GM19238 (cell line): ENCODE results near the gene CA7.
"Not testable (repeated sequence)": the region's sequence is repeated elsewhere in the genome, so short reads cannot be mapped to it uniquely, and the experiment has no call there.

Experiments used
- DNase-seq: peaks from one replicate; pipeline ENCODE4 v3.0.0; 2011; ENCODE audit warnings: low spot score; ENCODE audit not compliant: insufficient read length

CA7 gene

DNA sequence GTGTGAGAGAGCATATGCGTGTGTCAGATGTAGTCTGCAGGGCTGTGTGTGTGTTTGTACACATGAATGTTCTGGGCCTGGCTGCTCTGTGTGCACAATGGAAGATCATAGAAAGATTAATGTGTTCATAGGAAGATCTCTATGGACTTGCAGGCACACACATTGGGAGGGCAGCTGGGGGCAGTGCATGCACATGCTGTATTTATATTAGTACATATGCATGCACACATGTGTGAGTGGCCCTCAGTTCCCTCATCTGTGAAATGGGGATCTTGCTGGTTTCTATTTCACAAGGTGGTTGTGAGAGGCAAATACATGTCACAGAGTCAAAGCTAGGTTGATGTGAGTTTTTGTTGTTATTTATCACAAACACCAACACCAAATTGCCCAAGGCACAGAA, 2.1 kb downstream of the CA7 start:
- DNase-seq: no peak

DNA sequence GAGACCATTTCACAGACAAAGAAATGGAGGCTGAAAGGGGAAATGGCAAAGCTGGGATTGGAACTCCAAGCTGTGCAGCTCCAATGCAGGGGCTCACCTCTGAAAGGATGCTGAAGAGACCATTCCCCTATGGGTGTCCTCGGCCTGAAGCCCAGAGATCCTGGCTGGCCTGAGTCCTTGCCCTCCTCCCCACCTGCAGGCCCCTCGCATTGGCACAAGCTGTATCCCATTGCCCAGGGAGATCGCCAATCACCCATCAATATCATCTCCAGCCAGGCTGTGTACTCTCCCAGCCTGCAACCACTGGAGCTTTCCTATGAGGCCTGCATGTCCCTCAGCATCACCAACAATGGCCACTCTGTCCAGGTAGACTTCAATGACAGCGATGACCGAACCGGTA, 2.6 kb downstream of the CA7 start:
- no peak for DNase-seq

DNA sequence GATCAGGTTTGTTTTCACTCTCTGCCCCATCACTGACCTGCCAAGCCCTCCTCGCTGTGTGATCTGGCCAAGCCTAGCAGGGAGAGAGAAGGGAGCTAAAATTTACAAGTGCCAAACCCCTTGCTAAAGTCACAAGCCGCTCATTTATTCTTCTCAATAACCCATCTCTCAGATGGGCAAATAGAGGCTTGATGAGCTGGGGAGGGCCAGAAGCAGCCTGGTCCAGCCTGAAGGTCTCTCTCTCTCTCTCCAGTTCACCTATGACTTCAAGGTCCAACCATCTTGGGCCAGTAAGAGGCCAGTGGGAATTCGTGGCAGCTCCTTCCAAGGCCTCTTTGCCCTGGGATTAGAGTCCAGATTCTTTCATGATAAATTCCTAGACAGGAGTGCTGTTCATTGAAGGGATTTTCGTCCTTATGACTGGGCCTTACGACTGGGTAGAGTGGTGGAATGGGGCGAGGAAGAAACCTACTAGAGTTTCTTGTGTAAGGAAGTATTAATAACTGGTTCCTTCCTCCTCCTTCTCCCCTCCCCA, 3.4 kb downstream of the CA7 start:
- DNase-seq: no peak

DNA sequence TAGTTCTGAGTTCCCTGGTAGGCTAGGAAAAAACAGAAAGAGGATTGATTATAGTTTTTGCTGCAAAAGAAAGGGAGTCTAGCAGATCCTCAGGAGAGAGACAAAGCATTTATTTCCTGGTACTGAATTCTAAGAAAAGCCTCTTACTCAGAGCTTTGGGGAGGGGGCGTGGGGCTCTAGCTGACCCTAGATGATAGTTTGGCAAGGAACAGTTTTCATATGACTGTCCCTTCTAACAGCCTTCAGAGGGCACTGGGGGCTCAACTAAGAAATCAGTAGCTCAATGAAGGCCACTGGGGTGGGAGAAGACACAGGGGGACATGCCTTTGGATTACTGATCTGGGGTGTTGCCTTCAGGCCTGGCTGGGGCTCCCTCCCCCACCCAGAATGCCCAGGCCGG, 4.0 kb downstream of the CA7 start:
- no peak for DNase-seq

DNA sequence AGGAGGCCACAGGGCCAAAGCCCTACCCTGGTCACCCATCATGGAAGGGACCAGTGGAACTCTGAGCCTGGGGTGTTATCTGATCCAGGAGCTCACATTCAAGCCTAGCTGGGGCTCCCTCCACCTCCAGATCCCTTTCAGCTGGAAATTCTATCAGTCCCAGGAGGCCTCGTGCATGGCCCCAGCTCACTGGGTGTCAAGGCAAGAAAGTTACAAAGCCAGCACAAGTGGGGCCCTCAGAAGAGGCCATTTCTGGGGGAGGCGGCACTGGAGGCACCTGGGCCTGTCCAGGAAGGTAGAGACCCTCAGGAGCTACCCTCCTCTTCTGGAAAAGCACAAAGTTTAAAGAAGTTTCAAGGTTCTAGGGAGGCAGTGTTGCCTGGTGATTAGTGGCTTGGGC, 4.8 kb downstream of the CA7 start:
- no peak for DNase-seq

DNA sequence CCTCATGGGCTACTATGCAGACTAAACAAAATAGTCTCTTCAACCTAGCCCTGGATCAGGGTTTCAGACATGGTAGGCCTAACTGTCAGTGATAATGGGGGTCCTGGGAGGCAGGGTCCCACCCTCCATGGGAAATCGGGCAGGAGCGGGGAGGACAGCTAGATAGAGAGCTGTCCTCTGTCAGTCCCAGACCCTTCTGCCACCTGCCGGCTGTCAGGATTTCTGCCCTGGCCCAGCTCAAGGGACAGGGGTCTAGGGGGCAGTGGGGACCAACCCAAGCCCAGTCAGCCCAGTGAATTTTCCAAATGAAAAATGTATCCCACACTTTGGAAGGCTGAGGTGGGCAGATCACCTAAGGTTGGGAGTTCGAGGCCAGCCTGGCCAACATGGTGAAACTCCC, 5.3 kb downstream of the CA7 start:
- no peak for DNase-seq

DNA sequence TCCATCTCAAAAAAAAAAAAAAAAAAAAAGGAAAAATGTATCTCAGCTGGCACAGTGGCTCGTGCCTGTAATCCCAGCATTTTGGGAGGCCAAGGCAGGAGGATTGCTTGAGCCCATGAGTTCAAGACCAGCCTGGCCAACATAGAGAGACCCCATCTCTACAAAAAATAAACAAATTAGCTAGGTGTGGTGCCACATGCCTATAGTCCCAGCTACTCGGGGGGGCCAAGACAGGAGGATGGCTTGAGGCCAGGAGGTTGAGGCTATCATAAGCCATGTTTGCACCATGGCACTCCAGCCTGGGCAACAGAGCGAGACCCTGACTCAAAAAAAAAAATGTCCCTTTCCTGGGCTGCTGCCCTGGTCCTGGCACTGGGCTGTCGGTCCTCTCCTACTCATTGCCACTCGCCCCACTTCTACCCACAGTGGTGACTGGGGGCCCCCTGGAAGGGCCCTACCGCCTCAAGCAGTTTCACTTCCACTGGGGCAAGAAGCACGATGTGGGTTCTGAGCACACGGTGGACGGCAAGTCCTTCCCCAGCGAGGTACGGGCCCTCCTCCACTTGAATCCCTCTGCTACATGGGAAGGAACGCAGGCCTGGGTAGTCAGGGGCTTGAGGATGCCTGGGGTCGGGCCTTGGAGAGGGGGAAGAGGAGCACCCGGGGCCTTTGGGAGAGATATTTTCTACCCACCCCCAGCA, 6.1 kb downstream of the CA7 start:
- DNase-seq: no peak

DNA sequence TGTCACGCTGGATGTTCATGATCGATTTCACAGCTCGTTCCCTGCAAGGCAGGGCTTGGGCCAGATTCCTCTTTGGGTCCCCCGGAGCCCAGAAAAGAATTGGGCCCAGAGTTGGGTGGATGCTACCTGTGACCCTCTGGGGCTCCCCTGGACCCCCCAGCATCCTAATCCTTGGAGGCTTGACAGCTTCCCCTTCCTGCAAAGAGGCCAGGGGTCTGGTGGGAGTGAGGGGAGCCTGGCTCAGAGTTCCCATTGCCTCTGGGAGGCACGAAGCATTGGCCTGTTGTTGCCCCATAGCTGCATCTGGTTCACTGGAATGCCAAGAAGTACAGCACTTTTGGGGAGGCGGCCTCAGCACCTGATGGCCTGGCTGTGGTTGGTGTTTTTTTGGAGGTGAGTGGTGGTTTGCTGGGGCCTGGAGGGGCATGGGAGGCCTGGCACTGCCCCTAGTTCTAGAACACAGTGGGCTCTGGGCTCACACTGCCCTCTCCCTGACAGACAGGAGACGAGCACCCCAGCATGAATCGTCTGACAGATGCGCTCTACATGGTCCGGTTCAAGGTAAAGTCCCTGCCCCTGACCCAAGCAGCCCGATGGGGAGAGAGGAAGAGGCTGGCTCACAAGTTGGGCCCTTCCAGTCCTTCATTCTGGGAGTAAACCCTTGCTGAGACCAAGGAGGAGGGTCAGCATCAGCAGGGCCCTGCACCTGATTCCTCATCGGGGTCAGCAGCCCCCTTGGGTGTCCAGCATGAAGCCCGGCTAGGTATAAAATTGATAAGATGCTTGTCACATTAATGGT, 7.2 kb downstream of the CA7 start:
- DNase-seq: no peak

DNA sequence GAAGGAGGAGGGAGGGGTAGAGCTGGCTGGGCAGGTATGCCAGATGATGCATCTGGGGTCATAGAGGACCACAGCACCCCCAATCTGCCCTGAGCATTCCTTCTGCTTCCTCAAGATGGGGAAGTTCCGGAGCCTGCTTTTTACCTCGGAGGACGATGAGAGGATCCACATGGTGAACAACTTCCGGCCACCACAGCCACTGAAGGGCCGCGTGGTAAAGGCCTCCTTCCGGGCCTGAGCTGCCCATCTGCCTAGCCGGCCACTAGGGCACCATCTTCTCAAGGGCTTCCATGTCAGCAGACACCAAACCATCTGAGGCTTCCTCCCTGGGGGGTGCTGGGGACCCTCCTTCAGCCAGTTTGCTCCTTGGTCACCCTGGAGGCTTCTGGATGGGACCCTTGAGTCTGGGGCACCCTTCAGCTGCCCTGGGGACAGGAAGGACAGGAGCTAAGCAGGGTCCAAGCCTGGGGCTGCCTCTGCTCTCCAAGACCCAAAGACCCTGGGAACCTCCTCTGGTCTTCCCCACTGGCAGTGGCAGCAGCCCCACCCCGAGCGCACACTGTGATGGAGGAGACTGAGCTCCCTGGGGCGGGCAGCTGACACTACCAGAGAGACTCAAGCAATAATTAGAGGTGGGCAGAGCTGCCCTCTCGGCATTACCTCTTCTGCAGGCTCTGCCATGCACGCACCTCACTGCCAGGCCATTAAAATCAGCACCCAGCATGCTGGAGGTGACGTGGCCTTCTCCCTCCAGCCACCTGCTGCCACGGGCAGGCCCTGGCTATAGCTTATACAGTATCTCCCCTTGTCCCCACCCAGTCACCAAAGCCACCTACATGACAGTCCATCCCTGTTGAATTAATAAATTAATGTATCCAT, 9.3 kb downstream of the CA7 start:
- no peak for DNase-seq

DNA sequence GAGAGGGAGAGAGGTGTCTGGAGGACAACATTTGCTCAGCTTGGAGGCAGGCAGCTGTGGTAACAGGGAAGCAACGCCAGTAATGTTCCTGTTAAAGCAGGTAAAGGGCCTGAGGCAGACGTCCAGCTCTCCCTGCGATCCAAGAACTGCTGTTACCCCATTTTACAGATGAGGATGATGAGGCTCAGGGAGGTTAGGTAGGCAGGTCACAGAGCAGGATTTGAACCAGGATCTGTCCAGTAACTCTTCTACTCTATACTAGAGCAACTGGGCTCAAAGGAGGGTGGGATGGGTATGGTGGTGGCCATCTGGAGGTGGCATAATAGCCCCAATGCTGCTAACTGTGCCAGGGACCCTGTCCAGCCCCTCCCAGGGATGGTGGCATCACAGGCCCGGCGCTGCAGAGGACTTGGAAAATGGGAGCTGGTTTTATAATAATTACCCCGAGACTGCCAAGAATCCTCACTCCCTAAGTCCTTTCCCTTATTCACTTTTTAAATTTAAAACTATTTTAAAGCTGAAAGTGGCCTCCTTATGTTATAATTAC, 12.0 kb downstream of the CA7 start:
- DNase-seq: no peak

DNA sequence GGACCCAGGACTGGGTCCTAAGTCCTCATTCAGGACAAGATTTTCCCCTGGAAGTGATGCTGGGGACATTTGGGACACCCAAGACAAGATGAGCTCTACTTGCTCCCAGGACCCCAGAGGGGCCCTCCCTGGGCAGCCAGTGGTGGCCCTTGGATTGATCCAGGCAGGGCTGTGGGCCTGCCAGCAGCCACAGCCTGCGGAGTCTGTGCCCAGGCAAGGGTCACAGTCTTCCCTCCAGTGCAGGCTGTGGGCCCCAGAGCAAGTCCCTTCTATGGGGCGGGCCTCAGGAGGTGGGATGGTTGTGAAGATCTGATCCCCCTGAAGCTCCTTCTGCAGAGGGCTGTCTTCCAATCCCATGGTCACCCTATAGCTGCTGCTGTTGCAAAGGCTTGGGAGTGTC, 12.6 kb downstream of the CA7 start:
- no peak for DNase-seq

DNA sequence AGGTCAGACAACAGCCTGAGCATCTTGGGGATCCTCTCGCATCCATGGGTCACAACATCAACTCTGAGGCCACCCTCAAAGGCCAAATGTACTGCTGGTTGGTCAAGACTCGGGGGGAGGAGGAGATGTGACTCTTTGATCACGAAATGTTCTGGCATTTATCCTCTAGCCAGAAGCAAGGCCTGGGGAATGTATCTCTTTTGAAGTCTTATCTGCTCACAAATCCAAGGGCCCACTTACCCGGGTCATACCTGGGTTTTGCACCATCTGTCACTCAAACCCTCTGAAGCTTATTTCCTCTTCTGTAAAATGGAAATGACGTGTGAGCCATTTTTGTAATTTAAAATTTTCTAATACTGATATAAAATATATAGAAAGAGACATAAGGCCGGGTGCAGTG, 13.2 kb downstream of the CA7 start:
- no peak for DNase-seq

DNA sequence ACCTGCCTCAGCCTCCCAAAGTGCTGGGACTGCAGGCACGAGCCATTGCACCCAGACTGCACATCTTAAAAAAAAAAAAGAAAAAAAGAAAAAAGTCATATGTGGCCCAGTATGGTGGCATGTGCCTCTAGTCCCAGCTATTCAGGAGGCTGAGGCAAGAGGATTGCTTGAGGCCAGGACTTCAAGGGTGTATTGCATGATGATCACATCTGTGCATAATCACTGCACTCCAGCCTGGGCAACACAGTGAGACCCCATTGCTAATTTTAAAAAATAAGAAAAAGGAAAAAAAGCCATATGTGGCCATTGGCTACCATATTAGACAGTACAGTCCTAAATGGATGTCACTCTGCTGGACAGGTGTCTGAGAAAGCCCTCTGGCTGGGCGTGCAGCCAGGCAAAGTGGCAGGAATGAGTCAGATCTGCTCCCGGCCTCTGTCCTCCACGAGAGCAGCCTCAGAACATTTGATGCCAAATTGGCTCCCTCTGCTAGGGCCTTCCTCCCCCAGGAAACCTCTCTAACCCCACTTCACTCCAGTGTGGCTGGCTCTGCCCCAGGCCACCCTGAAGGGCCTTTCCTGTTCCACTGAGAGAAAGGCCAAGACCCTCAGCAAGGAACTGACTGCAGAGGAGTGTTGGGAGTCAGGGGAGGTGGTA, 14.7 kb downstream of the CA7 start:
- no peak for DNase-seq

DNA sequence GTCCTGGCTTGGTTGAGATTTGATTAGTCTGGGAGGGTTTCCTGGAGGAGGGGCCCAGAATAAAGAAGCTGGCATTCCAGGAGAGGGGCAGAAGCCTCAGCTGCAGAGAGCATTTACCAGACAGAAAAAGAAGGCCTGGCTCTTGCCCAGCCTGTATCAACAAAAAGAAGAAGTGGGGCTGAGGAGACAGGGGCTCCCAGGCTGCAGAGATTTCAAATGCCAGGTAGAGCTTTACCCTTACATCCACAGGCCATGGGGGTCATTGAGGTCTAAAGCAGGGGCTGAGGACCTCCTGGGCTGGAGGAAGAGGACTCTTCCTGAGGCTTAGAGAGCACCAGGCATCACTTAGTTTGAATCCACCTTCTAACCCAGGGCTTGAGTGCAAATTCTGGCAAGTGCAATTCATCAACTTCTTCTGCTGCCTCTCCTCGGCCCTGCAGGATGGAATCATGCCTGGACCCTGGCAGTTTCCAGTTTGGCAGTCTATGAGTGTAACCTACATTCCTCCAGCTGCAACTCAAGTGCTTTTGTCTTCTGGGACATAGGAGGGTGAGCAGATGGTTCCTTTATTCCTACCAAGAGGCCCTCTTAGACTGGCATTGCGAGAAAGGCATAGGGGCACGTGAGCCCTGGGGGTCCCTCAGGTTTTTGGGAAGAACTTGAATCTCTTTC, 15.3 kb downstream of the CA7 start:
- DNase-seq: no peak

DNA sequence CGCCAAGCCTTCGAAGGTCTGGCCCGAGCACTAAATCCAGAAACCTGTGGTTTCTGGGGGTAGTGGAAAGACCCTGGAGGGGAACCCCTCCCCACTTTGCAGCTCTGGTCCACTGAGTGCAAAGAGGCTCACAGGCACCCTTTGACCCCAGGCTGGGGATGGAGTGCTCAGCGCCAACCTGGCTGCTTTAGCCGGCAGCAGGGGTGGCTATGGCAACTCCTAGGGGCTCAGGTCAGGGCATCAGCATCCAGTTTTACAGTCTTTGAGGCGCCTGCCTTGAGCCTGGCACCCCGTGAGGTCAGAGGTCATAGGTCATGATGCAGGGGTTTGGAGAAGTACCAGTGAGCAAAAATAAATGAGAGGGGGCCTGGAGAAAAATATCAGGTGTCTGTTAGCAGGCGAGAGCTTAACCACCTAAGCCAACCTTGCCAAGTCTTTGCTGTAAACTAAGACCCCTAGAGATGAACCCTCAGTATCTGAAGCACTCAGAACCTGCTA, 17.9 kb downstream of the CA7 start:
- DNase-seq: no peak

DNA sequence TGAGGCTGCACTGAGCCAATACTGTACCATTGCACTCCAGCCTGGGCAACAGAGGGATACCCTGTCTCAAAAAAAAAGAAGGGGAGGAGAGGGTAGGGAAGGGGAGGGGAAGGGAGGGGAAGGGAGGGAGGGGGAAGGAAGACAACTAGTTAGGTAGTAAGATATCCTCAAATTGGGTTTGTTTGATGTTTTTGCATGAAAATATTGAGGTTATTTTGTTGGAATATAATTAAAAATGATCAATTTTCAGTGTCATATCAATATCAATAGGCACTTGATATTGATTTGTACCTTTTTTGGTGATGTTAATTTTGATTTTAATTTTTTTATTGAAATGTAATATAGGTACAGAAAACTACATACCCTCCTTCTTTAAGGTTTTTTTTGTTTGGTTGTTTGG, 19.5 kb downstream of the CA7 start:
- DNase-seq: no peak

DNA sequence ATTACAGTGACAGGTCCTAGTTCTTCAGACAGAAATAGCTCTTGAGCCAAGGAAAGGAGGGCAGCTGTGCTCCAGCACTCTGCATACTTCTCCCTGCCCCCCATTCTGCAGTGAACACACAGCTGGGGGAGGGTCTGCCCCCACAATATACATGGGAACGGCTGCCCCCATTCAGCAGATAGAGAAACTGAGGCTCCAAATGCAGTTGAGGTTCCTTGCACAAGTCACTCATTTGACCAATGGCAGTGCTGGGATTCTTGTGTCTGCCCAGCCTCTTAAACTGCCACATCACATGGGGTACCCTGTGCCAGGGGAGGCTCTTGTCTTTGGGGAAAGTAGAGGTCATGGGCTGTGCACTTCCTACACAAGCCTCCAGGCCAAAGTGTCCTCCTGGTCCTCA, 25.2 kb downstream of the CA7 start:
- no peak for DNase-seq

DNA sequence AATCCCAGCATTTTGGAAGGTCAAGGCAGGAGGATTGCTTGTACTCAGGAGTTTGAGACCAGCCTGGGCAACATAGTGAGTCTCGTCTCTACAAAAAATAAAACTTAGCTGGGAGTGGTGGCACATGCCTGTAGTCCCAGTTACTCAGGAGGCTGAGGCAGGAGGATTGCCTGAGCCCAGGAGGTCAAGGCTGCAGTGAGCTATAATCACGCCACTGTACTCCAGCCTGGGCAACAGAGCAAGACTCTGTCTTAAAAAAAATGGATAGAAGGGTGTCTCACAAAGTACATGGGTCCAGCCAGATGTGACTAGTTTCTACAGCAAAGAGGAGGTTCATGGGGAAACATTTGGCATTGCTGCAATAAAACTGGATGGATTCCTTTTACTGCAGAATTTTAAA, 27.1 kb downstream of the CA7 start:
- DNase-seq: not testable (repeated sequence)

DNA sequence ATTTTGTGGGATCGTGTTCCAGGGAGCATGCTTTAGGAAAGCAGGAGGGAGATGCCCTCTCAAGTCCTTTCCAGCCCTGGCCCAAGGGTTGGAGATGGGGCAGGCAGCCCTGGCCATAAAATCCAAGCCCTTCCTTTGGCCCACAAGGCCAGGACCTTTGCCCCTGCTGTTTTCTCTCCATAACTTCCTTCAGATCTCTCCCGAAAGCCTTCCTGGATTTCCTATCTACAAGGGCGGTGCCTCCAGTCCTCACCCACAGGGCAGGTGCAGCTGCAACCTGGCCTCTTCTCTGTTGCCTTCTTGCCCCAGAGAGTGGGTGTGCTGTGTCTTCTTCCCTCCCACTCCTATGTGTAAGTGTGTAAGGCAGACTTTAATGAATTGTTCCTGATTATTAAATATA, 27.6 kb downstream of the CA7 start:
- no peak for DNase-seq

DNA sequence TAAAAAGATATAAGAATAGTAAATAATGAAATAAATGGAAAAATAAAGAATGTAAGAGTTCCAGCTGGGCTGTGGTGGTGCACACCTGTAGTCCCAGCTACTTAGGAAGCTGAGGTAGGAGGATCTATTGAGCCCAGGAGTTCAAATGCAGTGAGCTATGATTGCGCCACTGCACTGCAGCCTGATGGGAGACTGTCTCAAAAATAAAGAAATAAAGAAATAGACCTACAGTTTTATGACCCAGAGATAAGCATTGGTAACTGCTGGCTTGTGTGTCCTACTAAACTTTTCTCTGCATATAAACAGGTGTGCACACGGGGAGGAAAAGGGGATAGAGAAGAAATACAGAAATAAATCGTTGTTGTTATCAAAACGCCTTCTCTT, 28.3 kb downstream of the CA7 start:
- DNase-seq: no peak
